GM19467 (cell line): ENCODE data around the gene SPOPL.

Experiments
- ATAC-seq: cut with Tn5 transposase; IDR thresholded peaks from one replicate; pipeline ENCODE4 v1.9.1; 2021; ENCODE audit warnings: mild to moderate bottlenecking, moderate library complexity; ENCODE audit not compliant: unreplicated experiment

Gene SPOPL

GRCh38 chr2:138596403-138596802 is 94.8 kb downstream of the SPOPL start:
- no peak for ATAC-seq

GRCh38 chr2:138600732-138601457 is 99.3 kb downstream of the SPOPL start:
- no peak for ATAC-seq

GRCh38 chr2:138601458-138602165 is 100.0 kb downstream of the SPOPL start:
- no peak for ATAC-seq

GRCh38 chr2:138602166-138602460 is 100.5 kb downstream of the SPOPL start:
- ATAC-seq, result no peak

DNA sequence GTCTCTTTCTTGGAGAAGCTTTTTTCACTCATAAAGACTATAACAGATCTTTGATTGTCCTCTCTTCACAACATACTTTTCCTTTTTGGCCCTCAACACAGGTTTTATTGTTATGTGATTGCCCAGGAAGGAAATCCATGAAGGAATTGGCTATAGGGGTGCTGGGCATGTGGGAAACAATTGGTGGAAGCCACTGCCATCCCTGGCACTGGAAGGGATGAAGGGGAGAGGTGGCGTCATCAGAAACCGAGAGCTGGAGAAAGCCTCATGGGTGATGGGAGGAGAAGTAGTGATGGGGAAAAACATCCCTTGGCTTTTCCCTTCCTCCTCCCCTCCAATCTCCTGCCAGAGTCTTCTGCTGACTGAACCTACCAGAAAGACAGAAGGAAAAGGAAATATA is 106.2 kb downstream of the SPOPL start:
- no peak for ATAC-seq

DNA sequence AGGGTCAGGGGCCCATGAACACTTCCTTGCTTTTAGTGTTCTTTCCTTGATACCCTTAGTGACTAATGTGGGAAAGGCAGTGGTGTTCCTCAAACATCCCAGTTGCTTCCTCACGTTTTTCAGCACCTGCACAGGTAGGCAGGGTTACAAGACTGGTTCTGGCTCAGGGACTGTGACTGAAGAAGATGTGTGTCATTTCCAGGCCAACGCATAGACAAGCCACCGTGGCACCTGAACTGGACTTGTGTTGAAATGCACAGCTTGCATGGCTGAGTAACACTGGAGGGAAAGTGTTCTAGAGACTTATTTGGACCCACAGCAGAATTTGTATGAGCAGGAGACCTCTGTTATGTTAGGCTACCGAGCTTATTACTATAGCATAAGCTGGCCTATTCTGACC is 107.9 kb downstream of the SPOPL start:
- ATAC-seq, result no peak

DNA sequence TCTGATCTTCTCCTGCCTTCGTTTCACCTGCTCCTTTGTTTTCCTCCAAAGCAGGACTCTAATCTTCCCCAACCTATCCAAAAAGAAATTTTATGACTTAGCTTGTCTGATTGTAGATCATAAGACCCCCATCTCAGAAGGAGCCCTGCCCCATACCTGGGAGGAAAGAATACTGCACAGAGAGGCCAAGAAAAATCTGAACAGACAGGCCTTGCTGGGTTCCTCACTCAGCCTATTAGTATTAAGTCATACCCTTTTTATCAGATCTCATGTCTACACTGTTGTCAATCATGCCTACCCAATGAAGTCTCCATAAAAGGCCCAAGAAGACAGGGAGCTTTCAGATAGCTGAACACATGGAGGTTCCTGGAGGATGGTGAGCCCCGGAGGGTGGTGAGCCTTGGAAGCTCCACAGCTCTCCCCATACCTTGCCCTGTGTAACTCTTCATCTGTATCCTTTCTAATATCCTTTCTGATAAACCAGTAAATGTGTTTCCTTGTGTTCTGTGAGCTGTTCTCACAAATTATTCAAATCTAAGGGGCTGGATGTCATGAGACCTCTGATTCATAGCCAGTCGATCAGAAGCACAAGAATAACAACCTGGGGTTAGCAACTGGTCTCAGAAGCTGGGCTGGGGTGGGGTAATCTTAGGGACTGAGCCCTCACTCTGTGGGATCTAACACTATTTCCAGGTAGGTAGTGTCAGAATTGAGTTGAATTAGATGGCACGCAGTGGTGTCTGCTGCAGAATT is 108.8 kb downstream of the SPOPL start:
- ATAC-seq, result no peak

GRCh38 chr2:138615257-138615656 is 113.7 kb downstream of the SPOPL start:
- no peak for ATAC-seq

DNA sequence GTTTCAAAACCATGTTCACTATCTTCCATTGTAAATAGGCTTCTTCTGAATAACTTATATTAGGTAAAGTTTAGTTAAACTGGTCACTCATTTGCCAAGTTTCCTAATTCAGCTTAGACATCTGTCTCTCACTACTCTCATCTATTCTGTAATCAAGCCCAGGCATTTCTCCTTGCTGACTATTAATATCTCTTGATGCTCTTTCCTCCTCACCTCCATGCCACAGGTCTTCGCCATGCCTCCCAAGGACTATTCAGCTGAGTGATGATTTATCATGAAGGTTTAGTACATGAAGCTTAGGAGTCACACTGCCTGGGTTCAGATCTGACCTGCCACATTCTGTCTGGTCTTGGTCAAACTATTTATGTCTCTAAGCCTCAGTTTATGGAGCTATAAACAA is 115.5 kb downstream of the SPOPL start:
- no peak for ATAC-seq

DNA sequence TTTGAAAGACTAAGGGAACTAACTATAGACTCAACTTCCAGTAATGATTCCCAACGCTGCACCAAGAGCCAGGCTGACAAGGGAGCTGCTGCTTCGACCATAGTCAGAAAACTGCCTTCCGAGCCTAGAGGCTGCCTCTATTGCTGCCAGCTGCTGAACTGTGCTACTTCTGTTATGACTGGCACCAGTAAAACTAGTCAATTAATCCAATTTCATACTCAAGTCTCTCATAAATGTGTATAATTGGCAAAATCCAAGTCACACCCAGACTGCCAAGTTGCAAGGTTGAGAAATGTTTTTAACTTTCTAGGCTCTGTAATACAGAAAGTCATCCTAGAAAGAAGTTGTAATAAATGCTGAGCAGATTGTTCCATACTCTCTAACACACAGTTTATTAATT is 117.4 kb downstream of the SPOPL start:
- ATAC-seq, result no peak

DNA sequence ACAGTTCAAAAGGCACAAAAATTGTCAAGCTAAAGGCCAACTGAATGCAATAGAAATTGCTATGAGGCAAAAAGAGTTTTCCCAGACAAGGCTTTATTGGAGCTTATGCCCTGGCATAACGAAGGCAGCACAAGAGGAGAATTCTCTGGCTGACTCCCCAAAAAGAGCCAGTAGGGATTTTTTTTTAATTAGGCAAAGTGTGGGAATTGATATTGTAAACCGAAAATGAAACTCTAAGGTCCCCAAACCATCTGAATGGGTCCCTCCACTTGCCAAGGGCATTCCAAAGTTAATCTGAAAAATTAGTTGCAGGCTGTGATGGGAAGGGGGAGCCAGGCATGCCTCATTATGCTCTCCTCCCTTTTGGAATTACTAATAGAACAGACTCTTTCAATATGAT is 118.9 kb downstream of the SPOPL start:
- no peak for ATAC-seq

DNA sequence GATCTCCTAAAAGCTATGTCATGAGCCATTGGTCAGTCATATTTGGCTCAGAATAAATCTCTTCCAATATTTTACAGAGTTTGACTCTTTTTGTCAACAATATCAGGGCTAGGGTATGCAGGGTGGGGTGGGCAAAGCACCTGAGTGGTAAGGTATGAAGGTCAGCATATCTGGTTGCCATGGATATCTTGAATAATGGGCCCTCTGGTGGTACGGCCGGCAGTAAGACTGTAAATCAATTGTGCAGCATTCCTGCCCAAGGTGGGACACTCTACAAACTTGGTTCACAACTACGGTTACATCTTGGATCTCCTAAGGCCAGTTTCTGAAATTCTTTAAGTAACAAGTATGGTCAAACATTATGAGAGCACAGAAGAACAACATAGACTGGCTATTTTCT is 119.6 kb downstream of the SPOPL start:
- ATAC-seq, result no peak

GRCh38 chr2:138622613-138623012 is 121.0 kb downstream of the SPOPL start:
- ATAC-seq, result no peak
